ENCODE measurements around the gene FBXL17. TPM values are rescaled to one million over a fixed set of nuclear protein-coding genes. Genes with fewer than 3 reads are reported as not detected.

The FBXL17 gene
- total and polyA plus RNA-seq, 4 donors: 2.1 to 14.1 (median 6.3) TPM

- DNase-seq (ENCODE audit: low spot score): no peak
- Histone ChIP-seq H3K4me1 (ENCODE audit: control insufficient read depth in 4 of 4, insufficient read depth in 4 of 4, low read length in 3 of 4) (no peaks in the 10 kb centered on the region), H3K9me3 (ENCODE audit: control insufficient read depth in 4 of 4, low read length in 3 of 4) (no peaks in the 10 kb centered on the region), H3K9ac (ENCODE audit: low read depth in 1 of 2, low read length in 2 of 2) (no peak overlapping the region), H3K4me3 (ENCODE audit: low read depth in 1 of 3, low read length in 3 of 3) (no peak overlapping the region), H3K36me3 (ENCODE audit: control insufficient read depth in 4 of 4, insufficient read depth in 3 of 4, low read depth in 1 of 4, low read length in 3 of 4) (no peaks in the 10 kb centered on the region), H3K27me3 (ENCODE audit: control insufficient read depth in 4 of 4, insufficient read depth in 4 of 4, low read length in 3 of 4) (no peaks in the 10 kb centered on the region), H3K27ac (ENCODE audit: low read depth in 1 of 2, low read length in 2 of 2) (no peak overlapping the region)
- 68% methylated on average over 3 of the region's 3 CpGs for WGBS
- TF ChIP-seq RXRA (IDR thresholded peaks at IDR 0.05) (no peak), HNF4A (conservative IDR thresholded peaks at IDR 0.05) (no peak), JUND (IDR thresholded peaks at IDR 0.05) (no peak), FOXA2 (IDR thresholded peaks at IDR 0.05) (no peak), SP1 (IDR thresholded peaks at IDR 0.05) (no peak), MAX (IDR thresholded peaks at IDR 0.05) (no peak)
These were observed 148.2 kb downstream of the FBXL17 start for GRCh38 chr5:108233617-108234155.

- H3K4me3 ChIP-seq (ENCODE audit: low read depth in 1 of 3, low read length in 3 of 3): no peak overlapping the region
- no peak overlapping the region for H3K9ac ChIP-seq (ENCODE audit: low read depth in 1 of 2, low read length in 2 of 2)
- TF ChIP-seq FOXA1 (IDR thresholded peaks at IDR 0.05) (no peak), HNF4G (IDR thresholded peaks at IDR 0.05) (no peak), REST (IDR thresholded peaks at IDR 0.05) (no peak), HNF4A (conservative IDR thresholded peaks at IDR 0.05) (no peak), MAX (IDR thresholded peaks at IDR 0.05) (no peak), SP1 (IDR thresholded peaks at IDR 0.05) (no peak), FOXA2 (IDR thresholded peaks at IDR 0.05) (no peak), NR2F2 (IDR thresholded peaks at IDR 0.05) (no peak), CTCF (IDR thresholded peaks at IDR 0.05; ENCODE audit: low read depth, low read length, missing input control) (no peak), RAD21 (IDR thresholded peaks at IDR 0.05) (no peak), TAF1 (conservative IDR thresholded peaks at IDR 0.05) (no peak), RXRA (IDR thresholded peaks at IDR 0.05) (no peak), GABPA (IDR thresholded peaks at IDR 0.05 in 1 of 2, conservative IDR thresholded peaks at IDR 0.05 in 1 of 2) (no peak), YY1 (IDR thresholded peaks at IDR 0.05) (no peak)
- H3K27me3 ChIP-seq (ENCODE audit: control insufficient read depth in 4 of 4, insufficient read depth in 4 of 4, low read length in 3 of 4): no peaks in the 10 kb centered on the region
- H3K9me3 ChIP-seq (ENCODE audit: control insufficient read depth in 4 of 4, low read length in 3 of 4): no peaks in the 10 kb centered on the region
- H3K27ac ChIP-seq (ENCODE audit: low read depth in 1 of 2, low read length in 2 of 2): no peak overlapping the region
- no peaks in the 10 kb centered on the region for H3K4me1 ChIP-seq (ENCODE audit: control insufficient read depth in 4 of 4, insufficient read depth in 4 of 4, low read length in 3 of 4)
- no peak for DNase-seq (ENCODE audit: low spot score)
- H3K36me3 ChIP-seq (ENCODE audit: control insufficient read depth in 4 of 4, insufficient read depth in 3 of 4, low read depth in 1 of 4, low read length in 3 of 4): no peaks in the 10 kb centered on the region
These were observed 149.1 kb downstream of the FBXL17 start for GRCh38 chr5:108232805-108233204.

Measured in liver (tissue), 9 donors.